Stimulated activated CD8-positive, alpha-beta memory T cell treated with anti-CD3 and anti-CD28 coated beads, Interleukin-15, amount 100 ng/mL, for 48 hours (primary cell): Measurements from ENCODE around the gene RASAL2.
"Not testable (repeated sequence)": the region's sequence is repeated elsewhere in the genome, so short reads cannot be mapped to it uniquely, and the experiment has no call there.

Experiments used
- DNase-seq, 2 donors: peaks; one replicate each; pipeline ENCODE4 v3.0.0-alpha.2; 2020; ENCODE audit warnings: low read depth in 2 of 2

RASAL2 gene

GRCh38 chr1:178071811-178072210 is 22.1 kb upstream of the RASAL2 start:
- DNase-seq: no peak

- DNase-seq: no peak
Observed at GRCh38 chr1:178072326-178072725, 21.6 kb upstream of the RASAL2 start.

GRCh38 chr1:178075333-178075732 is 18.6 kb upstream of the RASAL2 start:
- no peak for DNase-seq

- no peak for DNase-seq
Observed at GRCh38 chr1:178076607-178077006, 17.3 kb upstream of the RASAL2 start.

GRCh38 chr1:178077917-178078316 is 16.0 kb upstream of the RASAL2 start:
- DNase-seq: no peak

- DNase-seq: no peak
Observed at GRCh38 chr1:178086294-178086693, 7.6 kb upstream of the RASAL2 start.

- DNase-seq: no peak
Observed at GRCh38 chr1:178086766-178087165, 7.1 kb upstream of the RASAL2 start.

GRCh38 chr1:178088651-178089050 is 5.3 kb upstream of the RASAL2 start:
- no peak for DNase-seq

- DNase-seq: not testable (repeated sequence)
Observed at GRCh38 chr1:178091454-178091853, 2.5 kb upstream of the RASAL2 start.

GRCh38 chr1:178091986-178092745 is 1.7 kb upstream of the RASAL2 start:
- DNase-seq: no peak

GRCh38 chr1:178092878-178093493 is 918 bp upstream of the RASAL2 start:
- DNase-seq: no peak

GRCh38 chr1:178093494-178093950 is 382 bp upstream of the RASAL2 start:
- peak; percentile 19 to 20 for DNase-seq

GRCh38 chr1:178094739-178095645 is 1.1 kb downstream of the RASAL2 start:
- DNase-seq: no peak

GRCh38 chr1:178096421-178096820 is 2.5 kb downstream of the RASAL2 start:
- no peak for DNase-seq

GRCh38 chr1:178098262-178098661 is 4.4 kb downstream of the RASAL2 start:
- DNase-seq: no peak

GRCh38 chr1:178101266-178101630 is 7.3 kb downstream of the RASAL2 start:
- no peak for DNase-seq

- DNase-seq: no peak
Observed at GRCh38 chr1:178101654-178102053, 7.8 kb downstream of the RASAL2 start.

- no peak for DNase-seq
Observed at GRCh38 chr1:178102218-178102617, 8.3 kb downstream of the RASAL2 start.

GRCh38 chr1:178107823-178108222 is 13.9 kb downstream of the RASAL2 start:
- DNase-seq: no peak

- no peak for DNase-seq
Observed at GRCh38 chr1:178109348-178110143, 15.6 kb downstream of the RASAL2 start.

- no peak for DNase-seq
Observed at GRCh38 chr1:178115260-178115659, 21.4 kb downstream of the RASAL2 start.

GRCh38 chr1:178118524-178118923 is 24.6 kb downstream of the RASAL2 start:
- DNase-seq: no peak
